Measurements from ENCODE around the gene OTOG. TPM values are rescaled to one million over a fixed set of nuclear protein-coding genes. Genes with fewer than 3 reads are reported as not detected.

Gene OTOG
- total and polyA plus RNA-seq, 4 donors, result 0.11 TPM; not detected in 3

GRCh38 chr11:17525570-17525969 lies 21.5 kb upstream of the OTOG start:
- DNase-seq (no peak), ATAC-seq (ENCODE audit: insufficient read depth, low FRiP score) (no peak)
- WGBS, 2 donors, result 82 to 88% methylated on average over 4 of the region's 4 CpGs
- Histone ChIP-seq H3K27ac (ENCODE audit: low read depth in 1 of 2, low read length in 1 of 2) (no peak overlapping the region), H3K4me3 (no peak overlapping the region), H3K4me1 (ENCODE audit: control insufficient read depth in 5 of 5, insufficient read depth in 5 of 5, low read length in 5 of 5) (no peaks in the 10 kb centered on the region), H3K9ac (ENCODE audit: insufficient read depth in 1 of 2, low read length in 2 of 2) (no peak overlapping the region), H3K27me3 (ENCODE audit: control insufficient read depth in 3 of 3, insufficient read depth in 3 of 3, low read length in 2 of 3) (no peaks in the 10 kb centered on the region), H3K9me3 (ENCODE audit: control insufficient read depth in 4 of 4, insufficient read depth in 3 of 4, low read length in 3 of 4) (no peaks in the 10 kb centered on the region), H3K36me3 (ENCODE audit: control insufficient read depth in 4 of 4, insufficient read depth in 4 of 4, low read length in 4 of 4) (no peaks in the 10 kb centered on the region)
- TF ChIP-seq CTCF (IDR thresholded peaks at IDR 0.05; ENCODE audit: control extremely low read depth, extremely low read depth), result no peak

GRCh38 chr11:17526326-17526725 lies 20.7 kb upstream of the OTOG start:
- DNase-seq, result no peak
- Histone ChIP-seq H3K9ac (ENCODE audit: insufficient read depth in 1 of 2, low read length in 2 of 2) (no peak overlapping the region), H3K4me3 (no peak overlapping the region), H3K9me3 (ENCODE audit: control insufficient read depth in 4 of 4, insufficient read depth in 3 of 4, low read length in 3 of 4) (no peaks in the 10 kb centered on the region), H3K4me1 (ENCODE audit: control insufficient read depth in 5 of 5, insufficient read depth in 5 of 5, low read length in 5 of 5) (peaks cover 0 to 3% (median 0%) of the 10 kb centered on the region in 5 donors), H3K27me3 (ENCODE audit: control insufficient read depth in 3 of 3, insufficient read depth in 3 of 3, low read length in 2 of 3) (no peaks in the 10 kb centered on the region), H3K27ac (ENCODE audit: low read depth in 1 of 2, low read length in 1 of 2) (no peak overlapping the region), H3K36me3 (ENCODE audit: control insufficient read depth in 4 of 4, insufficient read depth in 4 of 4, low read length in 4 of 4) (no peaks in the 10 kb centered on the region)
- WGBS, 2 donors, result 86 to 98% methylated on average over 13 of the region's 13 CpGs
- no peak for TF ChIP-seq CTCF (IDR thresholded peaks at IDR 0.05; ENCODE audit: control extremely low read depth, extremely low read depth)
- ATAC-seq (ENCODE audit: insufficient read depth, low FRiP score), result no peak

- Histone ChIP-seq H3K4me1 (ENCODE audit: control insufficient read depth in 5 of 5, insufficient read depth in 5 of 5, low read length in 5 of 5) (peaks cover 0 to 3% (median 0%) of the 10 kb centered on the region in 5 donors), H3K4me3 (no peak overlapping the region), H3K27ac (ENCODE audit: low read depth in 1 of 2, low read length in 1 of 2) (no peak overlapping the region), H3K27me3 (ENCODE audit: control insufficient read depth in 3 of 3, insufficient read depth in 3 of 3, low read length in 2 of 3) (no peaks in the 10 kb centered on the region), H3K9me3 (ENCODE audit: control insufficient read depth in 4 of 4, insufficient read depth in 3 of 4, low read length in 3 of 4) (no peaks in the 10 kb centered on the region), H3K9ac (ENCODE audit: insufficient read depth in 1 of 2, low read length in 2 of 2) (no peak overlapping the region), H3K36me3 (ENCODE audit: control insufficient read depth in 4 of 4, insufficient read depth in 4 of 4, low read length in 4 of 4) (no peaks in the 10 kb centered on the region)
- TF ChIP-seq CTCF (IDR thresholded peaks at IDR 0.05; ENCODE audit: control extremely low read depth, extremely low read depth), result no peak
- ATAC-seq (ENCODE audit: insufficient read depth, low FRiP score) (no peak), DNase-seq (no peak)
- 83 to 94% methylated on average over 19 to 20 of the region's 20 CpGs for WGBS, 2 donors
Observed at GRCh38 chr11:17526931-17527627, 20.0 kb upstream of the OTOG start.

GRCh38 chr11:17527628-17527995 lies 19.4 kb upstream of the OTOG start:
- Histone ChIP-seq H3K9ac (ENCODE audit: insufficient read depth in 1 of 2, low read length in 2 of 2) (no peak overlapping the region), H3K27me3 (ENCODE audit: control insufficient read depth in 3 of 3, insufficient read depth in 3 of 3, low read length in 2 of 3) (no peaks in the 10 kb centered on the region), H3K4me3 (no peak overlapping the region), H3K9me3 (ENCODE audit: control insufficient read depth in 4 of 4, insufficient read depth in 3 of 4, low read length in 3 of 4) (no peaks in the 10 kb centered on the region), H3K27ac (ENCODE audit: low read depth in 1 of 2, low read length in 1 of 2) (no peak overlapping the region), H3K36me3 (ENCODE audit: control insufficient read depth in 4 of 4, insufficient read depth in 4 of 4, low read length in 4 of 4) (no peaks in the 10 kb centered on the region), H3K4me1 (ENCODE audit: control insufficient read depth in 5 of 5, insufficient read depth in 5 of 5, low read length in 5 of 5) (peaks cover 0 to 3% (median 0%) of the 10 kb centered on the region in 5 donors)
- no peak for TF ChIP-seq CTCF (IDR thresholded peaks at IDR 0.05; ENCODE audit: control extremely low read depth, extremely low read depth)
- ATAC-seq (ENCODE audit: insufficient read depth, low FRiP score), result no peak
- 78 to 90% methylated on average over 3 of the region's 3 CpGs for WGBS, 2 donors
- DNase-seq, result no peak
